HL-60 (cell line): ENCODE results near the gene PDE6C.

ENCODE experiments used
- DNase-seq, 2 experiments: peaks; one replicate each; pipeline ENCODE4 v3.0.0-alpha.2; 2010 to 2020; ENCODE audit warnings: low read depth in 1 of 2, low spot score in 1 of 2
- H3K27ac ChIP-seq: fragments of 250-450 bp; sonication (Bioruptor Pico); replicated peaks from 2 replicates; pipeline ENCODE4 v1.5.1; 2020; ENCODE audit warnings: mild to moderate bottlenecking, moderate library complexity
- H3K27me3 ChIP-seq: fragments of 250-450 bp; sonication (Bioruptor Pico); 2 replicates; pipeline ENCODE4 v1.5.1; 2021; ENCODE audit warnings: mild to moderate bottlenecking, moderate library complexity; ENCODE audit not compliant: insufficient read depth, poor library complexity, severe bottlenecking
- H3K4me3 ChIP-seq: replicated peaks from 2 replicates; pipeline ENCODE4 v1.5.1; 2011; ENCODE audit warnings: mild to moderate bottlenecking, control low read depth, low read length; ENCODE audit not compliant: insufficient read depth
- CTCF ChIP-seq: IDR thresholded peaks from one replicate; pipeline ENCODE4 v1.5.1; 2011; ENCODE audit warnings: low read length, control low read depth, inconsistent platforms; ENCODE audit not compliant: insufficient read depth
- GABPA ChIP-seq: IDR thresholded peaks from 2 replicates; pipeline ENCODE4 v1.6.1; 2012; ENCODE audit warnings: low read depth
- POLR2AphosphoS5 ChIP-seq: IDR thresholded peaks from 2 replicates; pipeline ENCODE4 v1.6.1; 2012; ENCODE audit warnings: low read depth
- REST ChIP-seq: IDR thresholded peaks from 2 replicates; pipeline ENCODE4 v1.6.1; 2012; ENCODE audit warnings: low read depth; ENCODE audit not compliant: insufficient replicate concordance
- SPI1 ChIP-seq: IDR thresholded peaks from 2 replicates; pipeline ENCODE4 v1.6.1; 2012; ENCODE audit warnings: low read depth, mild to moderate bottlenecking, borderline replicate concordance

PDE6C gene

GRCh38 chr10:93678805-93679587 is 66.7 kb downstream of the PDE6C start:
- Histone ChIP-seq H3K4me3 (no peak overlapping the region), H3K27ac (no peak overlapping the region), H3K27me3 (no peaks in the 10 kb centered on the region)
- TF ChIP-seq CTCF (no peak), POLR2AphosphoS5 (no peak), SPI1 (no peak), GABPA (no peak), REST (no peak)
- DNase-seq: no peak

- DNase-seq: peak in 1 of 2 experiments; percentile 25
- no peak for TF ChIP-seq SPI1
- no peak for TF ChIP-seq GABPA
- peak; percentile 22 for TF ChIP-seq CTCF
- no peak for TF ChIP-seq REST
- H3K27ac ChIP-seq: no peak overlapping the region
- no peak overlapping the region for H3K4me3 ChIP-seq
- no peaks in the 10 kb centered on the region for H3K27me3 ChIP-seq
Measured at GRCh38 chr10:93680412-93681047, 68.2 kb downstream of the PDE6C start.

- no peak for DNase-seq
- no peak overlapping the region for H3K27ac ChIP-seq
- H3K4me3 ChIP-seq: no peak overlapping the region
- H3K27me3 ChIP-seq: no peaks in the 10 kb centered on the region
- TF ChIP-seq REST: no peak
- TF ChIP-seq POLR2AphosphoS5: no peak
- TF ChIP-seq CTCF: no peak
- TF ChIP-seq GABPA: no peak
- TF ChIP-seq SPI1: no peak
Measured at GRCh38 chr10:93687737-93688136, 75.4 kb downstream of the PDE6C start.
